IPS DF 6.9 (cell line): Measurements from ENCODE around the gene SND1.

Experiments
- DNase-seq: peaks from one replicate; pipeline ENCODE4 v3.0.0-alpha.2; 2013; ENCODE audit warnings: low read depth, low spot score
- H3K27ac ChIP-seq: one replicate; pipeline ENCODE4 v1.5.1; 2013; ENCODE audit warnings: low read length, control low read depth
- H3K27me3 ChIP-seq: 2 replicates; pipeline ENCODE4 v1.6.1; 2013; ENCODE audit warnings: mild to moderate bottlenecking, low read length; ENCODE audit not compliant: control insufficient read depth, insufficient read depth
- H3K36me3 ChIP-seq: 2 replicates; pipeline ENCODE4 v1.6.1; 2013; ENCODE audit warnings: low read length; ENCODE audit not compliant: control insufficient read depth, insufficient read depth
- H3K4me1 ChIP-seq: 2 replicates; pipeline ENCODE4 v1.6.1; 2013; ENCODE audit warnings: low read length; ENCODE audit not compliant: control insufficient read depth, insufficient read depth
- H3K4me3 ChIP-seq: 2 replicates; pipeline ENCODE4 v1.5.1; 2013; ENCODE audit warnings: mild to moderate bottlenecking, low read length
- H3K9me3 ChIP-seq: 2 replicates; pipeline ENCODE4 v1.6.1; 2013; ENCODE audit warnings: low read length, inconsistent platforms; ENCODE audit not compliant: control insufficient read depth, insufficient read depth
- WGBS: extraction: QIAGEN DNeasy Blood & Tissue Kit; methylation state at CpG from one replicate; pipeline ENCODE4 v1.1.7; 2013; ENCODE audit warnings: mixed read lengths, missing lambda C conversion rate; ENCODE audit not compliant: insufficient read length, insufficient coverage; 5-methylcytosine and 5-hydroxymethylcytosine counted together

The SND1 gene

GRCh38 chr7:127859330-127859729 is 207.3 kb downstream of the SND1 start:
- H3K4me3 ChIP-seq, result no peak overlapping the region
- H3K9me3 ChIP-seq, result no peaks in the 10 kb centered on the region
- no peak overlapping the region for H3K27ac ChIP-seq
- H3K4me1 ChIP-seq, result no peaks in the 10 kb centered on the region
- H3K27me3 ChIP-seq, result no peaks in the 10 kb centered on the region
- no CpG with 5 or more reads among the region's 1 CpG for WGBS
- no peak for DNase-seq
- H3K36me3 ChIP-seq, result no peaks in the 10 kb centered on the region

GRCh38 chr7:127862525-127862924 is 210.5 kb downstream of the SND1 start:
- Histone ChIP-seq H3K9me3 (no peaks in the 10 kb centered on the region), H3K4me1 (no peaks in the 10 kb centered on the region; the same call in 1 of the 2 replicates), H3K27ac (no peak overlapping the region), H3K36me3 (no peaks in the 10 kb centered on the region), H3K4me3 (no peak overlapping the region), H3K27me3 (no peaks in the 10 kb centered on the region)
- no CpG with 5 or more reads among the region's 5 CpGs for WGBS
- no peak for DNase-seq

- H3K27me3 ChIP-seq, result no peaks in the 10 kb centered on the region
- no peaks in the 10 kb centered on the region; the same call in 1 of the 2 replicates for H3K4me1 ChIP-seq
- no peaks in the 10 kb centered on the region for H3K9me3 ChIP-seq
- no peak for DNase-seq
- WGBS, result no CpG with 5 or more reads among the region's 3 CpGs
- no peak overlapping the region for H3K27ac ChIP-seq
- H3K4me3 ChIP-seq, result no peak overlapping the region
- H3K36me3 ChIP-seq, result no peaks in the 10 kb centered on the region
These were observed 211.1 kb downstream of the SND1 start for GRCh38 chr7:127863082-127863481.

- Histone ChIP-seq H3K4me3 (no peak overlapping the region), H3K27ac (no peak overlapping the region), H3K9me3 (no peaks in the 10 kb centered on the region), H3K36me3 (no peaks in the 10 kb centered on the region), H3K4me1 (no peaks in the 10 kb centered on the region; the same call in 1 of the 2 replicates), H3K27me3 (no peaks in the 10 kb centered on the region)
- no peak for DNase-seq
- WGBS, result no CpG with 5 or more reads among the region's 1 CpG
These were observed 213.5 kb downstream of the SND1 start for GRCh38 chr7:127865466-127865865.

- WGBS, result no CpG with 5 or more reads among the region's 6 CpGs
- no peaks in the 10 kb centered on the region; the same call in 1 of the 2 replicates for H3K4me1 ChIP-seq
These were observed 218.4 kb downstream of the SND1 start for GRCh38 chr7:127870231-127870907.

GRCh38 chr7:127871226-127871625 is 219.2 kb downstream of the SND1 start:
- Histone ChIP-seq H3K4me1 (no peaks in the 10 kb centered on the region; the same call in 1 of the 2 replicates), H3K27me3 (no peaks in the 10 kb centered on the region), H3K4me3 (no peak overlapping the region), H3K9me3 (no peaks in the 10 kb centered on the region), H3K36me3 (no peaks in the 10 kb centered on the region), H3K27ac (no peak overlapping the region)
- no CpG with 5 or more reads among the region's 3 CpGs for WGBS
- DNase-seq, result no peak

More at GRCh38 chr7:127870231-127870907, 218.4 kb downstream of the SND1 start:
- H3K9me3 ChIP-seq, result no peaks in the 10 kb centered on the region
- no peak for DNase-seq
- H3K27me3 ChIP-seq, result no peaks in the 10 kb centered on the region
- H3K36me3 ChIP-seq, result no peaks in the 10 kb centered on the region
- H3K27ac ChIP-seq, result no peak overlapping the region
- H3K4me3 ChIP-seq, result no peak overlapping the region

- no peaks in the 10 kb centered on the region for H3K36me3 ChIP-seq
- DNase-seq, result no peak
- WGBS, result no CpG with 5 or more reads among the region's 1 CpG
- H3K4me3 ChIP-seq, result no peak overlapping the region
- H3K4me1 ChIP-seq, result no peaks in the 10 kb centered on the region
- H3K27me3 ChIP-seq, result no peaks in the 10 kb centered on the region
- no peak overlapping the region for H3K27ac ChIP-seq
- no peaks in the 10 kb centered on the region for H3K9me3 ChIP-seq
These were observed 220.1 kb downstream of the SND1 start for GRCh38 chr7:127872122-127872521.

GRCh38 chr7:127873151-127873550 is 221.2 kb downstream of the SND1 start:
- Histone ChIP-seq H3K4me1 (no peaks in the 10 kb centered on the region), H3K36me3 (no peaks in the 10 kb centered on the region), H3K4me3 (no peak overlapping the region), H3K27me3 (no peaks in the 10 kb centered on the region), H3K27ac (no peak overlapping the region), H3K9me3 (no peaks in the 10 kb centered on the region)
- no peak for DNase-seq
- WGBS, result no CpG with 5 or more reads among the region's 3 CpGs

GRCh38 chr7:127873715-127874636 is 222.0 kb downstream of the SND1 start:
- DNase-seq, result no peak
- no peak overlapping the region for H3K4me3 ChIP-seq
- H3K27ac ChIP-seq, result no peak overlapping the region
- no peaks in the 10 kb centered on the region for H3K27me3 ChIP-seq
- H3K36me3 ChIP-seq, result no peaks in the 10 kb centered on the region
- no peaks in the 10 kb centered on the region for H3K9me3 ChIP-seq
- WGBS, result no CpG with 5 or more reads among the region's 3 CpGs
- H3K4me1 ChIP-seq, result no peaks in the 10 kb centered on the region

- no peaks in the 10 kb centered on the region for H3K36me3 ChIP-seq
- DNase-seq, result no peak
- no peaks in the 10 kb centered on the region for H3K9me3 ChIP-seq
- H3K4me3 ChIP-seq, result no peak overlapping the region
- no peak overlapping the region for H3K27ac ChIP-seq
- no CpG with 5 or more reads among the region's 2 CpGs for WGBS
- no peaks in the 10 kb centered on the region for H3K4me1 ChIP-seq
- H3K27me3 ChIP-seq, result no peaks in the 10 kb centered on the region
These were observed 223.1 kb downstream of the SND1 start for GRCh38 chr7:127874951-127875608.
